Fibroblast of lung (primary cell): ENCODE data around the gene TMEM244. TPM values are rescaled to one million over a fixed set of nuclear protein-coding genes. Genes with fewer than 3 reads are reported as not detected.

Source experiments
- DNase-seq, 2 donors: peaks; one replicate each; pipeline versions ENCODE4 v3.0.0 to v3.0.0-alpha.2; 2010; ENCODE audit warnings: low read depth in 2 of 2
- H2AFZ ChIP-seq: 2 replicates; pipeline ENCODE4 v1.5.1; 2012; ENCODE audit warnings: low read length, control low read depth, inconsistent platforms
- H3K27ac ChIP-seq: 2 replicates; pipeline ENCODE4 v1.5.1; 2011; ENCODE audit warnings: low read length, control low read depth; ENCODE audit not compliant: insufficient read depth
- H3K27me3 ChIP-seq: 2 replicates; pipeline ENCODE4 v1.5.1; 2011; ENCODE audit warnings: mild to moderate bottlenecking, low read length; ENCODE audit not compliant: control insufficient read depth, insufficient read depth
- H3K36me3 ChIP-seq: 2 replicates; pipeline ENCODE4 v1.5.1; 2011; ENCODE audit warnings: low read length; ENCODE audit not compliant: control insufficient read depth, insufficient read depth
- H3K4me1 ChIP-seq: 2 replicates; pipeline ENCODE4 v1.5.1; 2011; ENCODE audit warnings: low read length; ENCODE audit not compliant: control insufficient read depth, insufficient read depth; ENCODE audit errors: extremely low read depth
- H3K4me2 ChIP-seq: 2 replicates; pipeline ENCODE4 v1.5.1; 2011; ENCODE audit warnings: low read length, control low read depth; ENCODE audit not compliant: insufficient read depth; ENCODE audit errors: extremely low read depth
- H3K4me3 ChIP-seq, 4 experiments: fragments of 200-600 bp in 1 of 4; sonication (generic) in 1 of 4; replicated peaks in 1 of 4; 2 replicates each; pipeline ENCODE4 v1.5.1; 2011 to 2016; ENCODE audit warnings: low read length in 4 of 4, low read depth in 3 of 4, mild to moderate bottlenecking in 3 of 4, control low read depth in 2 of 4, inconsistent platforms in 1 of 4, mixed read lengths in 1 of 4; ENCODE audit not compliant: insufficient read depth in 1 of 4; ENCODE audit errors: control extremely low read depth in 1 of 4
- H3K79me2 ChIP-seq: 2 replicates; pipeline ENCODE4 v1.5.1; 2012; ENCODE audit warnings: mild to moderate bottlenecking, low read length, inconsistent platforms; ENCODE audit not compliant: control insufficient read depth, insufficient read depth
- H3K9ac ChIP-seq: 2 replicates; pipeline ENCODE4 v1.5.1; 2011; ENCODE audit warnings: mild to moderate bottlenecking, low read length, control low read depth; ENCODE audit not compliant: insufficient read depth
- H3K9me3 ChIP-seq: 2 replicates; pipeline ENCODE4 v1.5.1; 2012; ENCODE audit warnings: low read depth, low read length; ENCODE audit not compliant: control insufficient read depth, insufficient read depth
- H4K20me1 ChIP-seq: 2 replicates; pipeline ENCODE4 v1.5.1; 2011; ENCODE audit warnings: low read length; ENCODE audit not compliant: control insufficient read depth, insufficient read depth; ENCODE audit errors: extremely low read depth
- CTCF ChIP-seq, 2 donors: IDR thresholded peaks in 1 of 2; conservative IDR thresholded peaks in 1 of 2; 1 replicate in 1 of 2; 2 replicates in 1 of 2; pipeline ENCODE4 v1.5.1; 2011 to 2012; ENCODE audit warnings: low read length in 2 of 2, control low read depth in 1 of 2, inconsistent platforms in 1 of 2, low read depth in 1 of 2, mild to moderate bottlenecking in 1 of 2
- EZH2 ChIP-seq: IDR thresholded peaks from 2 replicates; pipeline ENCODE4 v1.5.1; 2012; ENCODE audit warnings: low read length, control low read depth, mild to moderate bottlenecking; ENCODE audit errors: missing control alignments
- polyA plus RNA-seq, 2 donors: library from polyadenylated mRNA; depleted of rRNA in 1 of 2; stranded (reverse) in 1 of 2; unstranded in 1 of 2; fragments of >200 nt; gene quantifications; 2 replicates each; pipeline ENCODE4 v1.2.1, GENCODE V29; 2011 to 2012; ENCODE audit warnings: missing spikeins in 1 of 2
- total RNA-seq: library from RNA; depleted of rRNA; stranded (reverse); fragments of >200 nt; gene quantifications from 2 replicates; pipeline ENCODE4 v1.2.1, GENCODE V29; 2014

The TMEM244 gene
- total and polyA plus RNA-seq, 2 donors (not counting 1 experiment from before 2014, with no cell fraction given), result not detected

- H3K79me2 ChIP-seq, result no peaks in the 10 kb centered on the region
- no peaks in the 10 kb centered on the region for H3K36me3 ChIP-seq
- H3K4me1 ChIP-seq, result no peaks in the 10 kb centered on the region
- no peak overlapping the region for H3K27ac ChIP-seq
- no peaks in the 10 kb centered on the region for H4K20me1 ChIP-seq
- no peak overlapping the region for H2AFZ ChIP-seq
- H3K9me3 ChIP-seq, result no peaks in the 10 kb centered on the region
- no peak overlapping the region for H3K9ac ChIP-seq
- DNase-seq, result no peak
- H3K4me3 ChIP-seq, result no peak overlapping the region
- no peak overlapping the region for H3K4me2 ChIP-seq
- TF ChIP-seq CTCF (conservative IDR thresholded peaks at IDR 0.05 in 1 of 2, IDR thresholded peaks at IDR 0.05 in 1 of 2; ENCODE audit: low read depth in 1 of 2, low read length in 2 of 2), result no peak
- TF ChIP-seq EZH2, result no peak
- no peaks in the 10 kb centered on the region for H3K27me3 ChIP-seq
Observed at GRCh38 chr6:129832299-129832698, 28.8 kb downstream of the TMEM244 start.

GRCh38 chr6:129828229-129828628 is 32.9 kb downstream of the TMEM244 start:
- H3K4me2 ChIP-seq, result no peak overlapping the region
- TF ChIP-seq EZH2, result no peak
- TF ChIP-seq CTCF (conservative IDR thresholded peaks at IDR 0.05 in 1 of 2, IDR thresholded peaks at IDR 0.05 in 1 of 2; ENCODE audit: low read depth in 1 of 2, low read length in 2 of 2), result no peak
- H3K9me3 ChIP-seq, result no peaks in the 10 kb centered on the region
- H3K79me2 ChIP-seq, result no peaks in the 10 kb centered on the region
- H2AFZ ChIP-seq, result no peak overlapping the region
- H3K27me3 ChIP-seq, result no peaks in the 10 kb centered on the region
- H3K9ac ChIP-seq, result no peak overlapping the region
- no peaks in the 10 kb centered on the region for H4K20me1 ChIP-seq
- H3K36me3 ChIP-seq, result no peaks in the 10 kb centered on the region
- H3K4me1 ChIP-seq, result no peaks in the 10 kb centered on the region
- H3K4me3 ChIP-seq, result no peak overlapping the region
- DNase-seq, result no peak
- no peak overlapping the region for H3K27ac ChIP-seq

GRCh38 chr6:129818251-129818650 is 42.9 kb downstream of the TMEM244 start:
- Histone ChIP-seq H3K36me3 (no peaks in the 10 kb centered on the region), H4K20me1 (no peaks in the 10 kb centered on the region), H3K9ac (no peak overlapping the region), H3K27ac (no peak overlapping the region), H3K79me2 (no peaks in the 10 kb centered on the region), H3K4me1 (no peaks in the 10 kb centered on the region), H3K4me2 (no peak overlapping the region), H2AFZ (no peak overlapping the region), H3K4me3 (no peak overlapping the region), H3K9me3 (no peaks in the 10 kb centered on the region), H3K27me3 (no peaks in the 10 kb centered on the region)
- DNase-seq, result no peak
- TF ChIP-seq EZH2 (no peak), CTCF (conservative IDR thresholded peaks at IDR 0.05 in 1 of 2, IDR thresholded peaks at IDR 0.05 in 1 of 2; ENCODE audit: low read depth in 1 of 2, low read length in 2 of 2) (no peak)
